HL-60 (cell line): ENCODE results near the gene MAP7D3.

Experiments
- CTCF ChIP-seq: IDR thresholded peaks from one replicate; pipeline ENCODE4 v1.5.1; 2011; ENCODE audit warnings: low read length, control low read depth, inconsistent platforms; ENCODE audit not compliant: insufficient read depth
- POLR2AphosphoS5 ChIP-seq: IDR thresholded peaks from 2 replicates; pipeline ENCODE4 v1.6.1; 2012; ENCODE audit warnings: low read depth
- TF ChIP-seq, protein P1 (sequence below): IDR thresholded peaks from 2 replicates; pipeline ENCODE4 v1.6.1; 2012; ENCODE audit warnings: low read depth; ENCODE audit not compliant: insufficient replicate concordance

DNA sequence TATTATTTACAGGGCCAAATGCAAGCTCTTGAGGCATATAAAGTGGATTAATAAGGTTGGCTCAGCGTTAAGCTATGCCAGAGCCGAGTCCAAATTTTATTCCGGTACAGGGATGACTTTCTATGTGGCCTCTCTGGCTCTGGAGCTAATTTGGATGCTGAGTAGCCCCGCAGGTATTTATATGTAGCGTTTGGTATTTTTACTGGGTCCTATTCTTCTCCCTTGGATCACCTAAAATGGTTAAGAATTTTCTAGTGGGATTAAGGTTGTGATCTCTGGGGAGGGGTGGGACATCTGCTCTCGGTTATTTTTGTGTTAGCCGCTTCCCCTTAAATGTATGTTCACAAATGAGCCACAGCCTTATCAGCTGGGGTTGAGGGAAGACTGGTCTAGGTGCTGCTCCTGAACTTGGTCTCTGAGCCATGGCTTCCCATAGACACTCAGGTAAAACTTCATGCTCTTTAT lies 54.5 kb downstream of the MAP7D3 start:
- TF ChIP-seq POLR2AphosphoS5, result no peak
- no peak for TF ChIP-seq CTCF
- TF ChIP-seq, protein P1, sequence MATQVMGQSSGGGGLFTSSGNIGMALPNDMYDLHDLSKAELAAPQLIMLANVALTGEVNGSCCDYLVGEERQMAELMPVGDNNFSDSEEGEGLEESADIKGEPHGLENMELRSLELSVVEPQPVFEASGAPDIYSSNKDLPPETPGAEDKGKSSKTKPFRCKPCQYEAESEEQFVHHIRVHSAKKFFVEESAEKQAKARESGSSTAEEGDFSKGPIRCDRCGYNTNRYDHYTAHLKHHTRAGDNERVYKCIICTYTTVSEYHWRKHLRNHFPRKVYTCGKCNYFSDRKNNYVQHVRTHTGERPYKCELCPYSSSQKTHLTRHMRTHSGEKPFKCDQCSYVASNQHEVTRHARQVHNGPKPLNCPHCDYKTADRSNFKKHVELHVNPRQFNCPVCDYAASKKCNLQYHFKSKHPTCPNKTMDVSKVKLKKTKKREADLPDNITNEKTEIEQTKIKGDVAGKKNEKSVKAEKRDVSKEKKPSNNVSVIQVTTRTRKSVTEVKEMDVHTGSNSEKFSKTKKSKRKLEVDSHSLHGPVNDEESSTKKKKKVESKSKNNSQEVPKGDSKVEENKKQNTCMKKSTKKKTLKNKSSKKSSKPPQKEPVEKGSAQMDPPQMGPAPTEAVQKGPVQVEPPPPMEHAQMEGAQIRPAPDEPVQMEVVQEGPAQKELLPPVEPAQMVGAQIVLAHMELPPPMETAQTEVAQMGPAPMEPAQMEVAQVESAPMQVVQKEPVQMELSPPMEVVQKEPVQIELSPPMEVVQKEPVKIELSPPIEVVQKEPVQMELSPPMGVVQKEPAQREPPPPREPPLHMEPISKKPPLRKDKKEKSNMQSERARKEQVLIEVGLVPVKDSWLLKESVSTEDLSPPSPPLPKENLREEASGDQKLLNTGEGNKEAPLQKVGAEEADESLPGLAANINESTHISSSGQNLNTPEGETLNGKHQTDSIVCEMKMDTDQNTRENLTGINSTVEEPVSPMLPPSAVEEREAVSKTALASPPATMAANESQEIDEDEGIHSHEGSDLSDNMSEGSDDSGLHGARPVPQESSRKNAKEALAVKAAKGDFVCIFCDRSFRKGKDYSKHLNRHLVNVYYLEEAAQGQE, result no peak
